HG03108 (cell line): Measurements from ENCODE around the gene PLPPR3.

Source experiments
- ATAC-seq: cut with Tn5 transposase; IDR thresholded peaks from one replicate; pipeline ENCODE4 v1.9.1; 2021; ENCODE audit warnings: moderate library complexity; ENCODE audit not compliant: unreplicated experiment

The PLPPR3 gene

DNA sequence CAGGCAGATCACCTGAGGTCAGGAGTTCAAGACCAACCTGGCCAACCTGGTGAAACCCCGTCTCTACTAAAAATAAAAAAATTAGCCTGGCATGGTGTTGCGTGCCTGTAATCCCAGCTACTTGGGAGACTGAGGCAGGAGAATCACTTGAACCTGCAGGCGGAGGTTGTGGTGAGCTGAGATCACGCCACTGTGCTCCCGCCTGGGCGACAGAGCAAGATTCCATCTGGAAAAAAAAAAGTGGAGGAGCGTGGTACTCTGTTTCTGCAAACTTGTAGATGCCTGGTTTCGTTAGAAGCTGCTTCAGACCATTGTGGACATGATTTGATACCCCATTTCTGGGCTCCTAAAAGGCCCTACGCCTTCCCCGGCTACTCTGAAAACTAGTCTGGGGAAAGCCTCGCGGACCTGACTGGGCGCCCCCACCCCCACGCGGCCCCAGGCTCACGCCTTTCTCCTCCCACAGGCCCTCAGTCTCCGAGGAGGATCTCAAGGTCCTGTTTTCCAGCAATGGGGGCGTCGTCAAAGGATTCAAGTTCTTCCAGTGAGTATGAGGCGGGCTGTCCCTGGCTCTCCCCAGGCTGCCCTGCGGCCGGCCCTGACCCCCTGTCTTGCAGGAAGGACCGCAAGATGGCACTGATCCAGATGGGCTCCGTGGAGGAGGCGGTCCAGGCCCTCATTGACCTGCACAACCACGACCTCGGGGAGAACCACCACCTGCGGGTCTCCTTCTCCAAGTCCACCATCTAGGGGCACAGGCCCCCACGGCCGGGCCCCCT is 11.5 kb downstream of the PLPPR3 start:
- ATAC-seq: no peak

DNA sequence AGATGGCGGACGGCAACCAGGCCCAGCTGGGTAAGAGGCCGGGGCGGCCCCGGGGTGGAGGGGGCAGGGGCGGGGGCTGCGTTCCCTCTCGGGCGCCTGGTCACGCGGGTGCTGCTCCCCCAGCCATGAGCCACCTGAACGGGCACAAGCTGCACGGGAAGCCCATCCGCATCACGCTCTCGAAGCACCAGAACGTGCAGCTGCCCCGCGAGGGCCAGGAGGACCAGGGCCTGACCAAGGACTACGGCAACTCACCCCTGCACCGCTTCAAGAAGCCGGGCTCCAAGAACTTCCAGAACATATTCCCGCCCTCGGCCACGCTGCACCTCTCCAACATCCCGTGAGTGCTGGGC is 13.4 kb downstream of the PLPPR3 start:
- no peak for ATAC-seq

DNA sequence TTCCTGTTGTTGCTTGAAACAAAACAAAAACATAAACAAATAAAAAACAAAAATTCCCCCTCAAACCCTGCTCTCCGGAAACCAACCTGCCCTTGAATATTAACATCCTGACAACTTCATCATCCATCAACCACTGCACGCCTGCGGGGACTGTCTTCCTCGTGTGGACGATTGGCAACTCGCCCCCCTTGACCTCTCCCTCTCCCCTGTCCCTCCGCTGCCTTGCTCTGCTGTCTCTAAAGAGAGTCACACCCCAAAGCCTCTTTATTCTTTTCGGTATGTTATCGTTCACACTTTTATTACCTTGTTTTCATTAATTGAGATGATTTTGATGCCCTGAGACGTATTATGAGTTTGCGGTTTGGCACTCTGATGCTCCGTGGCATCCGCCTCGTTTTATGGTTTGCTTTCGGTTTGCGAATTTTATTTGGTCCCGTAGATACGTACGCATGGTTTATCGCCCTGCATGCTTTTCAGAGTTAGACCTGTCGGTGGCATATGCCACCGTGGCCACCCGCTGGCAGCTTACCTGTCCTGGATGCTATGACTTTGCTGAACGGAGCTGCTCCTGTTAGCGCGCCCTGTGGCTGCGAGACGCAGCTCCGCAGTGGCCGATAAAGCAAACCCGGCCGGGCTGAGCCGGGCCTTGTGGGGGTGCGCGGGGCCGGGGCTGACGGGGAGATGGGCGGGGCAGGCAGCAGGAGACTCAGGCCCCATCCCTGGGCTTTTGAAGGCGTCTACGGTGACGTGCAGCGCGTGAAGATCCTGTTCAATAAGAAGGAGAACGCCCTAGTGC is 13.9 kb downstream of the PLPPR3 start:
- no peak for ATAC-seq

DNA sequence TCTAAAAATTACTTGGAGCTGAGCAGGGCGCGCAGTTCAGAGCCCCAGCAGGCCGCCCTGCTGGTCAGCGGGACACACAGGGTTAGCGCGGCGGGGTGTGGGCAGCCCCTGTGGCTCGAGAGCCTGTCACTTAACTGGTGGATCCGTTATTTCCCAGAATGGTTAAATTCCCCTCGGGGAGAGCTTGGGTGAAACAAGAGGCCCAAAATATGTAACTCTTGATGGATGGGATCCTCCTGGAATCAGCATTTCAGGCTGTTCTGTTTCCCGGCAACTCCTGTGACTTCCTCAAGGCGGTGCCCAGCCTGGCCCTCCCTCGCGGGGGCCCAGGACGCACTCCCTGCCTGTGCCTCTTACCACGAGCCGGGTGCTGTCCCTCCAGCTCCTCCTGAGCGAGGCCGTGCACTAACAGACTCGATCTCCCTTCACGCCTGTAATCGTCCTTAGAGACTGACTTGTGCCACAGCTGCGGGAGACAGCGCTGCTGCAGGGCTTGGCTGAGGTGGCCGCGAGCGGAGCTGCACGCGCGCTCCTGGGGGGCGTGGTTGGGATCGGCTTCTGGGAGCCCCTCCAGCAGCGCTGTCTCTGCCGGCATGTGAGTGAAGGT is 14.8 kb downstream of the PLPPR3 start:
- no peak for ATAC-seq

DNA sequence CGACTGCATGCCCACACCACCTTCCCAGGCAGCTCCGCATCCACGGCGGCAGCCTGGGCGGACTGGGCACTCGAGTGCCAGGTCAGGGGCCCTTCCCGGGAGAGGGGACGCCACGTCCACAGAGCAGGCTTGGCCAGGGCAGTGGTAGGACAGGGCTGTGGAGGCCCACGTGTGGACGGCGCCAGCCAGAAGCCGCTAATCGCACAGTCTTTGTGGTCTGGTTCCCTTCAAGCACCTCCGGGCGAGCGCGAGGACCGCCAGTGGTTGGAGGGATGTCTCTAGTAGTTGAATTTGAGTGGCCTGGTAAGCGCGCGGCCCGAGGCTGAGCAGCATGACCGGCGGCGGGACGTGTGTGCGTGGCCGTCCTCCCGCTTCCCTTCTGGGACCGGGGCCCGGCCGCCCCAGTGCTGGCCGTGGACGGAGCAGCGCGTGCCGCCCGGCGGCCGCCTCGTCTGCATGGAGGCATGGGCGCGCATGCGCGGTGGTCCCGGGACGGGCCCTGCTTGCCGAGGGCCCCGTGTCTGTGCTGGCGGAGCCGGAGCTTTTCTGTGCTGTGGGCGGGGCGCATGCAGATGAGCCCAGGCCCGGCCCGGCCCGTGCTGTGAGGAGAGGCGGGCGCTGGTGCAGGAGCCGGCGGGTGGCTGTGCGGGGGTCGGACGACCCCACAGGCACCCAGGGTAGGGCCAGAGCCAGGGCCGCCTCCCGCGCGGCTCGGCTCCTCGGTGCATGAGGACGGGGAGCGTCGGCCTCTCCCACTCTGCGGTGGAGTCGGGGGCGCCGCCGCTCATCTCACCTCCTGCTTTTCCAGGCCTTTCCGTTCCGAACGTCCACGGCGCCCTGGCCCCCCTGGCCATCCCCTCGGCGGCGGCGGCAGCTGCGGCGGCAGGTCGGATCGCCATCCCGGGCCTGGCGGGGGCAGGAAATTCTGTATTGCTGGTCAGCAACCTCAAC is 15.9 kb downstream of the PLPPR3 start:
- ATAC-seq: no peak

DNA sequence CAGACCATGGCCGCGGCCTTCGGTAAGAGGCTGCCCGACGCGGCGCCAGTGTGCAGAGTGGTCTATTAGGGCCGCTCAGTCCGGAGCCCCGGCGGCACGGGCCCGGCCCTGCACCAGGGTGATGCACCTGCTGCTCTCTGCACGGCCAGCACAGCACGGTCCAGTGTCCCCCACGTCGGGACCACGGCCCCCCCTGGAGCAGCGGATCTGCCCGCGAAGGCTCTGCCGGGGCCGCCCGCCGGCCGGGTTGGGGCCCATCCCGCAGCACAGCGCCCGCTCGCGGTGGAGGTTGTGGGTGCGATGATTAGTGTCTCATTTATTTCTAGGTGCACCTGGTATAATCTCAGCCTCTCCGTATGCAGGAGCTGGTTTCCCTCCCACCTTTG is 16.6 kb downstream of the PLPPR3 start:
- no peak for ATAC-seq

DNA sequence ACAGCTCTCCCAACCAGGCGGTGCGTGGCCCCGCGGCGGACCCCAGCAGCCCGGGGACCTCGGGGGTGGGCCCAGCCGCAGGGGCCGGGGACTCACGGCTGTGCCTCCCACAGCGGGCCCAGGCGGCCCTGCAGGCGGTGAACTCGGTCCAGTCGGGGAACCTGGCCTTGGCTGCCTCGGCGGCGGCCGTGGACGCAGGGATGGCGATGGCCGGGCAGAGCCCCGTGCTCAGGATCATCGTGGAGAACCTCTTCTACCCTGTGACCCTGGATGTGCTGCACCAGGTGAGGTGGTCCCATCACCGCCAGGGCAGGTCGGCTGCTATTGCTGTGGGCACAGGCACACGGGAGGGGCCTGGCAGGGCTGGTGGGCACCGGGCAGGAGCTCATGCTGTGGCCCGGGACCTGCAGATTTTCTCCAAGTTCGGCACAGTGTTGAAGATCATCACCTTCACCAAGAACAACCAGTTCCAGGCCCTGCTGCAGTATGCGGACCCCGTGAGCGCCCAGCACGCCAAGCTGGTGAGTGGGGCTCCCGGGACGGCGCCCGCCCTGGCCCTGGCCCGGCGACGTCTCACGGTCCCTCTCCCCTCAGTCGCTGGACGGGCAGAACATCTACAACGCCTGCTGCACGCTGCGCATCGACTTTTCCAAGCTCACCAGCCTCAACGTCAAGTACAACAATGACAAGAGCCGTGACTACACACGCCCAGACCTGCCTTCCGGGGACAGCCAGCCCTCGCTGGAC is 17.2 kb downstream of the PLPPR3 start:
- no peak for ATAC-seq

DNA sequence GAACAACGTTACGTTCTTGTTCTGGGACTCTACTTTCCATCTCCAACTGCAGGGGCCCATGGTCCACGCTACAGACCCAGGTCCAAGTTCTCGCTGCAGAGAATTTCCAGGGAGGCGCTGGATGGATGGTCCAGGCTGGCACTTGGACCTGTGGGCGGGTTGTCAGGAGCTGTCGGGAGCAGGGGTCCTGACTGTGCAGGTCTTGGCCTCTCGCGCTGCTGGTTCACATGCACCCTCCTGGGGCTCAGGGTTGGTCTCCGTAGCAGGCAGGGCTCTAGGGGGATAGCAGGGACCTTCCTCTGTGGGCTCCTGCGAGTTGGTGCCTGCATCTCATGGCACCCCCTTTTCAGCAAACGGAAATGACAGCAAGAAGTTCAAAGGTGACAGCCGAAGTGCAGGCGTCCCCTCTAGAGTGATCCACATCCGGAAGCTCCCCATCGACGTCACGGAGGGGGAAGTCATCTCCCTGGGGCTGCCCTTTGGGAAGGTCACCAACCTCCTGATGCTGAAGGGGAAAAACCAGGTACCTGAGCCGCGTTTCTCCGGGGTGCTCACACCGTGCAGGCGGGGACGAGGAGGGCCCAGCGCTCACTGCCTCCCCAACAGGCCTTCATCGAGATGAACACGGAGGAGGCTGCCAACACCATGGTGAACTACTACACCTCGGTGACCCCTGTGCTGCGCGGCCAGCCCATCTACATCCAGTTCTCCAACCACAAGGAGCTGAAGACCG is 17.9 kb downstream of the PLPPR3 start:
- no peak for ATAC-seq

DNA sequence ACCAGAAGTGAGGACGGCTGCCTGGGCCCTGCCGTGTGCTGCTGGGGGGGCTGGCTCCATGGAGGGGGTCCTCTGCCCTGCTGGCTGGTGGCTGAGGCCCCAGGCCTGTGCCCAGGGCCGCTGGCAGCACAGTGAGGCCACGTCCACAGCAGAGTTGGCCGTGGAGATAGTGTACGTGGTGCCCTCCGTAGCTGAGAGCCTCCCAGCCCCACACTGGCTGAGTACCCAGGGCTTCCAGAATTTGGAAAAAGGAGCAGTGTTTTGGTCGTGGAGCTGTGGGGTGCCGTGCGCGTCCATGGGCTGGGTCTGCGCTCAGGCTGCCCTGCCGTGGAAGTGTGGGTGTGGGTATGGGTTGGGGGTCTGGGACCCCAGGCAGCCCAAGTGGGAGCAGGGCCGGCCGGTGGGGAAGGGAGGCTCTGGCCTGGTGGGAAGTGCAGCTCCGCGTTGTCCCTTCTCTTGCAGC is 18.6 kb downstream of the PLPPR3 start:
- ATAC-seq: no peak

DNA sequence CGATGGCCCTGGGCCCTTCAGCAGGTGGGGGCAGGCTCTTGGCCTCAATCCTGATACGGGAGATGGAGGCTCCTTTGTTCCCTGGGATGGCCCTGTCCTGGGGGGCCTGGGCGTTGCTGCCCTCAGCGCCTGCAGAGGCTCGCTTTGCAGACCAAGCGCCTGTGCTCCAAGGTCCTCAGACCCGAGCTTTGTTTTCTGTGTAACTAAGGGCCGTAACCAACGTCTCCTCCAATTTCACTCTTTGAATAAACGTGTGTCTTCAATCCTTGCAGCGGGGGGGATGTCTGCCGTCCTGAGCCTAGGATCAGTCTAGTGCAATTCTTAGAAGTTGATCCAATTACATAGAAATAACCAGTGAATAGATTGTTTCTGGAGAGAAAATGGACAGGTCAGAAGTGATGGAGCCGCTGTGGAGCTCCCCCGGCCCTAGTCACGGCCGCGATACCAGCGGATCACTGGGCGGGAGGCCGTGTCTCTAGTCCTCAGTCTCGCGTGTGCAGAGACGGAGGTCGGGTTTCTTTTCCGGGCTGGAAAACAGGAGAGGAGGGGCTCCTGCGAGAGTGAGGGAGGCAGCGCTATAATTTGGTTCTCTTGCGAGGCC is 19.2 kb downstream of the PLPPR3 start:
- no peak for ATAC-seq

DNA sequence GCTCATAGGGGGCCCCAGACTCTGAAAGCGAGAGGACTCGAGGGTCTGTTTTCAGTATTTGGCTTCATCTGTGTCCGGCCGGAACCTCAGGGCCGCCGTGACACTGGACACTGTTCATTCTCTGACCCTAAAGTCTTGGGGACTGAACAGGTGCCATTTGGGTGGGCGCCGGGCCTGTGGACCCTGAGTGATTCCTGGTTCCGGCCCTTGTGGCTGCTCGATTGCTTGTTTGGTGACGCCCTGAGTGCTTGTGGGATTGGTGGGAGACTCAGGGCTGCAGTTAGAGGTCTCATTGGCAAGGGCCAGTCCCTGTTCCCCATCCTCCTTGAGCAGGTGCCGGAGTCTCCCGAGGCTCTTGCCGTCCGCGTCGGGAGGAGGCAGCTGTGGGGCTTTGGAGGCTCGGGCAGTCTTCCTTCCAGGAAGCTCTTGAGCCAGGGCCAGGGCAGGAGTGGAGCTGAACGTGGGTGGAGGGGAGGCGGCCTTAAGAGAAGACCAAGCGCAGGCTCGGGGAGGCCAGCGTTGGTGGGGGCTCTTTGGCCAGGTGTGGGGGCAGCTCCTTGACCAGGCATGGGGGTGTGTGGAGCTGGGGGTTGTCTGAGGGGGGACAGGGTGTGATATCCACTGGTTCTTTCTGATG is 19.8 kb downstream of the PLPPR3 start:
- no peak for ATAC-seq

DNA sequence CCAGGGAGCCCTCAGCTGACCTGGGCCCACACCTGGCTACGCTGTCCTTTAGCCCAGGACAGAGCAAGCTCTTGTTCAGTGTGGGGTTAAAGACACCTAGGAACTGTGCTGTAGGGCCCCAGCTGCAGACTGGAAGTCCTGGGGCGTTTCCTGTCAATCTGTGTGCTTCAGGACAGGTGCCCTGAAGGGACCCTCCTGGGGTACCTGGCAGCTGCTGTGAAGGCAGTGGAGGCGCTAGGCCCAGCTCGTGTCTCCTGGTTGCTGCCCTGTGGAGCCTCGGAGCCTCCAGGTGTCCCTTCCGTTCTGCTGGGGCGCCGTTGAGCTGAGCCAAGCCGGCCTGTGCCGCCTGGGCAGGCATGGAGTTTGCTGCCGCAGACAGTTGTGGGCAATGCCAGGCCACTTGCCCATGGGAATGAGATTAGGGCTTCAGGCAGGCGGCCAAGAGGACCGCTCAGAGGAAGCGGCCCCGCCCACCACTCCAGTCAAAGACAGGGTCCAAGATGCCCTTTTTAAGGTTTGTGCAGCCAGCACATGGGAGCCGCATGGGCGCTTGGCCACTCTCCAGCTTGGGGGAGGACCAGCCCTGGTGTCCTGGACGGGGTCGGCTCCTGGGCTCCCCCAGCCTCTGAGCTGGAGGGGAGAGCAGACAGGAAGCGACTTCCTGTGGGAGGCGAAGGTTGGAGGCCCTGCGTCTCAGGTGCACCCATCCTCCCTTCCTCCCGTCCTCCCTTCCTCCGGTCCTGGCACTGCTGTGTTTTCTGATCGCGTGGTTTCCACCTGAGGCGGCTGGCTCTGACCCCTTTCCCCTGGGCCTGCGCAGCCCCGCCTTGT is 20.5 kb downstream of the PLPPR3 start:
- ATAC-seq: no peak

DNA sequence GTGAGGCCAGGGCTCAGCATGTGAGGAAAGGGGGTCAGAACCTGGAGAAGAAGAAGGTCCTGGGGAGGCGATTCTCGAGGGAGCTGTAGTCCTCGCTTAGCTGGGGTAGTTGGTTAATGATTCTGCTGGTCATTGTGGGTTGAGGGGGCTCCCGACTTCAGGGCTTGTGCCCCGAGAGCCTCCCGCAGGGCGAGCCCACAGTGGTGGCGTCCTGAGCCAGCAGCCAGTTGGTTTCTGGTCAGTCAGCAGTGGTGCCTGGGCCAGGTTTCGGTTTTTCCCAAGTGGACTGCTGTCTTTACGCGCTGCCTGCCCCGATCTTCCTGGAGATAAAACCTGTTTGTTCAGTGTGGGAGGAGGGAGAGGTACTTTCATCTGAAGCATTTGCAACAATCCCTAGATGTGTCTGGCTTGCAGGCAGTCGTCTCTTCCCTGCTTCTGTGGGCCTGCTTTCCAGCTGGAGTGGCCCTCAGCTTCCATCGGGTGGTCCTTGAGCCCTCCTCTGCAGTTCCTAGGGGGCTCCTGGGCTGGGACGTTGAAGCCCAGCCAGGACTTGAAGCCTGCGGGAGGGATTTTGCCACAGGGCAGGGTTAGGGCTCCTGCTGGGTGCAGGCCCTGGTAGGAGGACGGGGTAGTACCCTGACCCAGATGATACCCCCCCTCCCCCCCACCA is 21.3 kb downstream of the PLPPR3 start:
- ATAC-seq: no peak

DNA sequence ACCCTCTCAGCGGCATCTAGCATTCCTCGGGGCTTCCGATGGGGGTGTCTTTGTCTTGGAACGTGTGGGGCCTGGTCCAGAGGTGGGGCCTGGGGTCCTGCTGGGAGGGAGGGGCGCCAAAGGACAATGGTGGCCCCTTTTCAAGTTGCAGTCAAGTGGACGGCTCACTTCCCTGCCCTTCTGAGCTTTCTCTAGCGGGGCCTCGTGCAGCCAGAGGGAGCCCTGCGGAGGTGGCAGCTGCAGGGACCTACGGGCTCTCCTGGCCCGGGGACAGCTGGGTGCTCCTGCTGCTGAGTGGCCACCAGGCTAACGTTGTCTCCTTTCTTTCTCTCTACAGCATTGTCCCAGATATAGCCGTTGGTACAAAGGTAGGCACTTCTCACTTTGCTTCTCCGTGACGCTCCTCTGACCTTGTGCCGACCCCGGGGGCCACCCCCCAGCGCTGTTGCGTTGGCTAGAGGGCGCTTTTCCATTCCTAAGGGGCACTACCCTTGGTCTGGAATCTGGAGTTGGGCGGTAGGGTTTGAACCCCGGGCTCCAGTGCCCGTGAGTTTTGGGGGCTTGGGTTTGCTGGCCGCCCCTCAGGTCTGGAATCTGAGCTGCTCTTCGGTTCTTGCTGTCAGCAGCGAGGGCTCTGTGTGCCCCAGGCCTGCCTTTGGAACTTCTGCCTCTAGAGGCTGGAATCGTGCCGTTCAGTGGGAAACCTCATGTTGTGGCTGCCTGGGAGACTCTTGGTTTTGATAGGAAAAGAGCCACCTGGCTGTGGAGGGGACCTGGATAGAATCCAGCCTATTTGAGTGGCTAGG is 22.5 kb downstream of the PLPPR3 start:
- ATAC-seq: no peak

DNA sequence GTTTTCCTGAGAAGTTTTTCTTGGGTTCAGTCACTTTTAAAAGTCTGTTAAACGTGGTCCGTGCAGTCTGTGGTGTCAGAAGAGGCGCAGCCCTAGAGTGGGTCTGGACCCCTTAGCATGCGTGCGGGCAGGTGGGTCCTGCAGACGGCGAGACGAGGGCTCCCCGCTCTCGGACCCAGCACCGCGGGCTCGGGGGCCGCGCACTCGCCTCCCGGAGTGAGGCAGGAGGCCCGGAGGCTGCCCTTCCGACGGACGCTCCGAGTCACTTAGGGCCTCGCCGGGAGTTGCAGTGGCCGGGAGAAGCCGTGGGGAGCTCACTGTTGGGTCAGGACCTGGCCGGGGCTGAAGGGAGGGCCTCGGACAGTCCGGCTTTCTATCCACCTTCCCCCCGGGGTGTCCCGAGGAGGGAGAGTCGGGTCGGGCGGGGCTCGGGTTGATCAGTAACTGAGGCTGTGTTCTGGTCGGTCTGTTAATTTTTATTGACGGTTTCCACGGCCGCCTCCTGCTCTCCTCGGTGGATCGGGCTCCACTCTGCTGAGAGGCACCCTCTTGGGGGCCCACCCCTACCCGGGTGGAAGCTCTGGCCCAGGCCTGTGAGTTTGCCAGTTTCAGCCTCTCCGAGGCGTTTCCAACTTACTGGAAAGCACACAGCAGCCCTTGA is 23.2 kb downstream of the PLPPR3 start:
- ATAC-seq: no peak
